IMR-90 (cell line): ENCODE data around the gene CNKSR3. TPM values are rescaled to one million over a fixed set of nuclear protein-coding genes. Genes with fewer than 3 reads are reported as not detected.

Source experiments
- ATAC-seq: fragments of 200-7000 bp; cut with Tn5 transposase; 2 replicates; pipeline ENCODE4 v1.9.1; 2020; ENCODE audit warnings: low read depth, mild to moderate bottlenecking, moderate library complexity
- BruUV-seq: library from RNA; stranded (reverse); fragments of 400-500 nt; replicated peaks from 2 replicates; lab custom pipeline; 2021; lab: Mats Ljungman, UMichigan
- CTCF ChIA-PET: fragments of 300-600 bp; formaldehyde crosslinking; extraction: SDS; loops from one replicate; lab custom pipeline; 2021; ENCODE audit warnings: antibody characterized with exemption; lab: Yijun Ruan, JAX
- POLR2A ChIA-PET: fragments of 300-600 bp; sonication (Branson Sonifier 250); formaldehyde crosslinking; loops from one replicate; lab custom pipeline; 2022; ENCODE audit warnings: antibody characterized with exemption; ENCODE audit not compliant: unreplicated experiment; lab: Charles Lee
- DNase-seq: peaks from one replicate; pipeline ENCODE4 v3.0.0; 2013
- H2AFZ ChIP-seq: replicated peaks from 2 replicates; pipeline ENCODE3; 2013; ENCODE audit warnings: low read length, mild to moderate bottlenecking; ENCODE audit not compliant: poor library complexity
- H2AK5ac ChIP-seq: 2 replicates; pipeline ENCODE4 v1.6.1; 2013; ENCODE audit warnings: low read depth, low read length, inconsistent platforms
- H2AK9ac ChIP-seq: replicated peaks from 2 replicates; pipeline ENCODE3; 2013; ENCODE audit warnings: mild to moderate bottlenecking, low read depth, low read length, moderate library complexity; ENCODE audit not compliant: poor library complexity
- H2BK120ac ChIP-seq: 2 replicates; pipeline ENCODE4 v1.6.1; 2013; ENCODE audit warnings: low read depth, low read length, inconsistent platforms
- H2BK15ac ChIP-seq: 3 replicates; pipeline ENCODE4 v1.6.1; 2013; ENCODE audit warnings: low read depth, low read length, inconsistent platforms
- H2BK20ac ChIP-seq: 2 replicates; pipeline ENCODE4 v1.6.1; 2013; ENCODE audit warnings: low read depth, mild to moderate bottlenecking, inconsistent platforms, low read length, moderate library complexity
- H2BK5ac ChIP-seq: 2 replicates; pipeline ENCODE4 v1.6.1; 2013; ENCODE audit warnings: mild to moderate bottlenecking, low read depth, low read length, inconsistent platforms; ENCODE audit not compliant: poor library complexity, severe bottlenecking
- H3K14ac ChIP-seq: replicated peaks from 2 replicates; pipeline ENCODE4 v1.6.1; 2013; ENCODE audit warnings: low read depth, low read length, inconsistent platforms
- H3K18ac ChIP-seq: 2 replicates; pipeline ENCODE4 v1.6.1; 2013; ENCODE audit warnings: low read depth, low read length, control low read depth
- H3K23ac ChIP-seq: 2 replicates; pipeline ENCODE4 v1.6.1; 2013; ENCODE audit warnings: low read depth, low read length, inconsistent platforms
- H3K27ac ChIP-seq: 2 replicates; pipeline ENCODE4 v1.5.1; 2013; ENCODE audit warnings: mild to moderate bottlenecking, control low read depth, low read length; ENCODE audit not compliant: insufficient read depth
- H3K27me3 ChIP-seq: 2 replicates; pipeline ENCODE4 v1.6.1; 2013; ENCODE audit warnings: low read length; ENCODE audit not compliant: control insufficient read depth, insufficient read depth
- H3K36me3 ChIP-seq: 2 replicates; pipeline ENCODE4 v1.6.1; 2013; ENCODE audit warnings: low read length, mixed read lengths; ENCODE audit not compliant: control insufficient read depth, insufficient read depth
- H3K4ac ChIP-seq: 2 replicates; pipeline ENCODE4 v1.6.1; 2013; ENCODE audit warnings: low read depth, low read length, inconsistent platforms
- H3K4me1 ChIP-seq: 2 replicates; pipeline ENCODE4 v1.6.1; 2013; ENCODE audit warnings: low read length, mixed read lengths; ENCODE audit not compliant: control insufficient read depth, insufficient read depth
- H3K4me2 ChIP-seq: 2 replicates; pipeline ENCODE4 v1.6.1; 2013; ENCODE audit warnings: low read depth, mild to moderate bottlenecking, control low read depth, low read length, moderate library complexity
- H3K4me3 ChIP-seq: 2 replicates; pipeline ENCODE4 v1.5.1; 2013; ENCODE audit warnings: low read depth, mild to moderate bottlenecking, control low read depth, low read length, moderate library complexity; ENCODE audit not compliant: insufficient read depth
- H3K56ac ChIP-seq: 2 replicates; pipeline ENCODE4 v1.6.1; 2013; ENCODE audit warnings: low read length, inconsistent platforms; ENCODE audit not compliant: insufficient read depth; ENCODE audit errors: extremely low read depth
- H3K79me1 ChIP-seq, 2 experiments: 2 replicates each; pipeline ENCODE4 v1.6.1; 2013; ENCODE audit warnings: low read length in 2 of 2, inconsistent platforms in 1 of 2, low read depth in 1 of 2
- H3K9ac ChIP-seq: 2 replicates; pipeline ENCODE4 v1.6.1; 2013; ENCODE audit warnings: low read depth, low read length, control low read depth
- H3K9me1 ChIP-seq: 2 replicates; pipeline ENCODE4 v1.6.1; 2013; ENCODE audit warnings: low read length, inconsistent platforms; ENCODE audit not compliant: insufficient read depth
- H3K9me3 ChIP-seq: 2 replicates; pipeline ENCODE4 v1.6.1; 2013; ENCODE audit warnings: low read length; ENCODE audit not compliant: control insufficient read depth, insufficient read depth
- H4K20me1 ChIP-seq: 2 replicates; pipeline ENCODE4 v1.6.1; 2013; ENCODE audit warnings: low read length, inconsistent platforms; ENCODE audit not compliant: insufficient read depth
- H4K5ac ChIP-seq: 2 replicates; pipeline ENCODE4 v1.6.1; 2013; ENCODE audit warnings: mild to moderate bottlenecking, low read depth, low read length, control low read depth
- H4K8ac ChIP-seq, 2 experiments: 2 replicates each; pipeline ENCODE4 v1.6.1; 2013; ENCODE audit warnings: low read depth in 2 of 2, low read length in 2 of 2, control low read depth in 1 of 2, inconsistent platforms in 1 of 2
- H4K91ac ChIP-seq: 2 replicates; pipeline ENCODE4 v1.6.1; 2013; ENCODE audit warnings: low read depth, low read length, inconsistent platforms; ENCODE audit not compliant: insufficient read depth
- BHLHE40 ChIP-seq: fragments of 150-350 bp; IDR thresholded peaks from 2 replicates; pipeline ENCODE4 v1.6.1; 2016; ENCODE audit warnings: mild to moderate bottlenecking, low read depth, low read length
- CEBPB ChIP-seq: IDR thresholded peaks from 2 replicates; pipeline ENCODE4 v1.6.1; 2012; ENCODE audit warnings: low read depth, low read length, improper control_type of control experiment
- CHD1 ChIP-seq: IDR thresholded peaks from 2 replicates; pipeline ENCODE4 v1.6.1; 2012; ENCODE audit warnings: low read depth, low read length, improper control_type of control experiment
- FOS ChIP-seq: fragments of 150-350 bp; IDR thresholded peaks from 2 replicates; pipeline ENCODE4 v1.6.1; 2016; ENCODE audit warnings: low read depth, low read length
- MAFK ChIP-seq: IDR thresholded peaks from 2 replicates; pipeline ENCODE4 v1.6.1; 2012; ENCODE audit warnings: low read depth, low read length, improper control_type of control experiment
- MAZ ChIP-seq: IDR thresholded peaks from 2 replicates; pipeline ENCODE4 v1.6.1; 2012; ENCODE audit warnings: low read depth, mild to moderate bottlenecking, low read length, improper control_type of control experiment, moderate library complexity, borderline replicate concordance
- MXI1 ChIP-seq: IDR thresholded peaks from 2 replicates; pipeline ENCODE4 v1.6.1; 2012; ENCODE audit warnings: low read depth, mild to moderate bottlenecking, low read length, moderate library complexity, borderline replicate concordance
- NFE2L2 ChIP-seq: fragments of 150-350 bp; IDR thresholded peaks from 2 replicates; pipeline ENCODE4 v1.6.1; 2016; ENCODE audit warnings: low read depth, mild to moderate bottlenecking, low read length
- POLR2A ChIP-seq: IDR thresholded peaks from 2 replicates; pipeline ENCODE4 v1.6.1; 2012; ENCODE audit warnings: mild to moderate bottlenecking, low read depth, low read length
- RAD21 ChIP-seq: IDR thresholded peaks from 2 replicates; pipeline ENCODE4 v1.6.1; 2012; ENCODE audit warnings: low read length, improper control_type of control experiment
- RCOR1 ChIP-seq: IDR thresholded peaks from 2 replicates; pipeline ENCODE4 v1.6.1; 2012; ENCODE audit warnings: mild to moderate bottlenecking, low read length, improper control_type of control experiment; ENCODE audit not compliant: insufficient replicate concordance
- RFX5 ChIP-seq: IDR thresholded peaks from 2 replicates; pipeline ENCODE4 v1.8.0; 2012; ENCODE audit warnings: low read depth, mild to moderate bottlenecking, low read length, moderate library complexity
- SMC3 ChIP-seq: fragments of 150-350 bp; IDR thresholded peaks from 2 replicates; pipeline ENCODE4 v1.6.1; 2016; ENCODE audit warnings: low read depth, mild to moderate bottlenecking, antibody characterized with exemption, low read length, moderate library complexity
- WGBS, 2 experiments: methylation state at CpG; one replicate each; pipeline versions ENCODE4 v1.1.5 to v1.1.7; 2013; ENCODE audit warnings: missing lambda C conversion rate in 2 of 2; ENCODE audit not compliant: insufficient read length in 1 of 2; ENCODE audit errors: extremely low coverage in 2 of 2; 5-methylcytosine and 5-hydroxymethylcytosine counted together
- dilution Hi-C: fragments of 300-500 bp; cut with HindIII; formaldehyde crosslinking; loops from one replicate; pipeline ENCODE4 v1.14.3; 2018; ENCODE audit warnings: low sequenced_read_pairs; ENCODE audit not compliant: unreplicated experiment
- in situ Hi-C: fragments of 300-500 bp; cut with MboI; formaldehyde crosslinking; loops from 3 replicates; pipeline ENCODE4 v1.14.3; 2019; ENCODE audit warnings: low sequenced_read_pairs, inconsistent platforms, mixed read lengths
- intact Hi-C: fragments of 100-400 bp; cut with micrococcal nuclease; formaldehyde crosslinking; loops from 2 replicates; pipeline ENCODE4 v1.10.0; 2022
- polyA plus RNA-seq, 3 experiments: library from polyadenylated mRNA; depleted of rRNA; stranded (reverse); fragments of >200 nt; gene quantifications; 2 replicates each; pipeline ENCODE4 v1.2.3, GENCODE V29; 2012; ENCODE audit warnings: low replicate concordance in 1 of 3
- total RNA-seq: library from RNA; depleted of rRNA; stranded (reverse); fragments of >200 nt; gene quantifications from 2 replicates; pipeline ENCODE4 v1.2.3, GENCODE V29; 2012
- TF ChIP-seq, protein P1 (sequence below): fragments of 150-350 bp; IDR thresholded peaks from 2 replicates; pipeline ENCODE4 v1.6.1; 2017; ENCODE audit warnings: mild to moderate bottlenecking, antibody characterized with exemption, low read length, low read depth
- TF ChIP-seq, protein P2 (sequence below): fragments of 150-350 bp; IDR thresholded peaks from 2 replicates; pipeline ENCODE4 v1.6.1; 2016; ENCODE audit warnings: low read depth, mild to moderate bottlenecking, low read length, moderate library complexity, borderline replicate concordance
- TF ChIP-seq, protein P3 (sequence below): conservative IDR thresholded peaks from 2 replicates; pipeline ENCODE4 v1.5.1; 2012; ENCODE audit warnings: mild to moderate bottlenecking, low read depth, low read length, improper control_type of control experiment

CNKSR3 gene
- total and polyA plus RNA-seq, 2 of the 4 experiments (the other 2 are of a cell fraction): 6.7 to 15.8 TPM

DNA sequence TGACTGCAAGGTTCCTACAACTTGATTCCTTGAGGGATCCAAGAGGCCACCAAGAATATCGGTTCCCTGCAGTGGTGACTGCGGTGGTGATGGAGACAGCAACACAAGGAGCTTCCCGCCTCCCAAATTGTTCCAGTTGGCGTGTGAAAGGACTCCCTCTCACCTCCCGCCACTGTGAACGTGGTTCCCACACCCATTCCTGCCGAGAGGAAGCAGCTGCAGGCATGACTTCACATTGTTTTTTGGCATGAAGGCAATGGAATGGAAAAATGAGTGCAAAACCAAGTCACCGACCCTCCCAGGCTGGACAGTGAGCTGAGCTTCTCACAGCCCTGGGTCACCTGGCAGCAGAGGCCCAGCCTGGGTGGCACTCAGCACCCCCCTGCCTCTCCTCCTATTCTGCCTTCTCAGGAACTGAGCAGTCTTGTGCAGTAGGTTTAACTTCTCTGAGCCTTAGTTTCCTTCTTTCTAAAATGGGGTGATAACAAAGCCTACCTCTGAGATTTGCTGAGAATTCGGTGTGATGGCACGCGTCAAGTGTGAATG, 75.0 kb downstream of the CNKSR3 start:
- Histone ChIP-seq H2AK9ac (no peak overlapping the region), H3K23ac (no peak overlapping the region), H2BK120ac (no peak overlapping the region), H3K4me2 (no peak overlapping the region), H2BK15ac (no peak overlapping the region), H3K36me3 (peaks cover 13% of the 10 kb centered on the region), H2AK5ac (no peak overlapping the region), H3K27me3 (no peaks in the 10 kb centered on the region), H3K56ac (no peak overlapping the region), H4K5ac (no peak overlapping the region), H2BK20ac (no peak overlapping the region), H3K4me3 (no peak overlapping the region), H4K8ac (no peak overlapping the region), H3K4me1 (peaks cover 4% of the 10 kb centered on the region), H2BK5ac (no peak overlapping the region), H3K9me1 (peaks cover 15% of the 10 kb centered on the region), H4K20me1 (no peaks in the 10 kb centered on the region), H3K4ac (no peak overlapping the region), H3K27ac (no peak overlapping the region), H2AFZ (no peak overlapping the region), H3K18ac (no peak overlapping the region), H3K14ac (no peak overlapping the region), H4K91ac (no peak overlapping the region), H3K9ac (no peak overlapping the region), H3K79me1 (peaks cover 15 to 24% of the 10 kb centered on the region in 2 experiments), H3K9me3 (no peaks in the 10 kb centered on the region)
- 100% methylated on average over 5 of the region's 11 CpGs; no CpG with 5 or more reads in 1 of the 2 experiments for WGBS, 2 experiments
- ChIA-PET POLR2A (no interaction called here), CTCF (interaction anchor here (1.2 kb wide), 1 partner anchor 65 kb away, joined by 4 read pairs; no protein-coding TSS in a partner anchor)
- dilution Hi-C loops (no loop called here), in situ Hi-C loops (no loop called here), intact Hi-C loops (no loop called here)
- DNase-seq: no peak
- BruUV-seq: no TSS peak
- TF ChIP-seq RFX5 (no peak), NFE2L2 (no peak), CHD1 (no peak), BHLHE40 (no peak), RAD21 (no peak), POLR2A (no peak), SMC3 (no peak), MXI1 (no peak), RCOR1 (no peak), MAFK (no peak), CEBPB (no peak), MAZ (no peak), FOS (no peak)
- TF ChIP-seq, protein P1, sequence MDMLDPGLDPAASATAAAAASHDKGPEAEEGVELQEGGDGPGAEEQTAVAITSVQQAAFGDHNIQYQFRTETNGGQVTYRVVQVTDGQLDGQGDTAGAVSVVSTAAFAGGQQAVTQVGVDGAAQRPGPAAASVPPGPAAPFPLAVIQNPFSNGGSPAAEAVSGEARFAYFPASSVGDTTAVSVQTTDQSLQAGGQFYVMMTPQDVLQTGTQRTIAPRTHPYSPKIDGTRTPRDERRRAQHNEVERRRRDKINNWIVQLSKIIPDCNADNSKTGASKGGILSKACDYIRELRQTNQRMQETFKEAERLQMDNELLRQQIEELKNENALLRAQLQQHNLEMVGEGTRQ: no peak
- TF ChIP-seq, protein P2, sequence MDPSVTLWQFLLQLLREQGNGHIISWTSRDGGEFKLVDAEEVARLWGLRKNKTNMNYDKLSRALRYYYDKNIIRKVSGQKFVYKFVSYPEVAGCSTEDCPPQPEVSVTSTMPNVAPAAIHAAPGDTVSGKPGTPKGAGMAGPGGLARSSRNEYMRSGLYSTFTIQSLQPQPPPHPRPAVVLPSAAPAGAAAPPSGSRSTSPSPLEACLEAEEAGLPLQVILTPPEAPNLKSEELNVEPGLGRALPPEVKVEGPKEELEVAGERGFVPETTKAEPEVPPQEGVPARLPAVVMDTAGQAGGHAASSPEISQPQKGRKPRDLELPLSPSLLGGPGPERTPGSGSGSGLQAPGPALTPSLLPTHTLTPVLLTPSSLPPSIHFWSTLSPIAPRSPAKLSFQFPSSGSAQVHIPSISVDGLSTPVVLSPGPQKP: no peak
- TF ChIP-seq, protein P3, sequence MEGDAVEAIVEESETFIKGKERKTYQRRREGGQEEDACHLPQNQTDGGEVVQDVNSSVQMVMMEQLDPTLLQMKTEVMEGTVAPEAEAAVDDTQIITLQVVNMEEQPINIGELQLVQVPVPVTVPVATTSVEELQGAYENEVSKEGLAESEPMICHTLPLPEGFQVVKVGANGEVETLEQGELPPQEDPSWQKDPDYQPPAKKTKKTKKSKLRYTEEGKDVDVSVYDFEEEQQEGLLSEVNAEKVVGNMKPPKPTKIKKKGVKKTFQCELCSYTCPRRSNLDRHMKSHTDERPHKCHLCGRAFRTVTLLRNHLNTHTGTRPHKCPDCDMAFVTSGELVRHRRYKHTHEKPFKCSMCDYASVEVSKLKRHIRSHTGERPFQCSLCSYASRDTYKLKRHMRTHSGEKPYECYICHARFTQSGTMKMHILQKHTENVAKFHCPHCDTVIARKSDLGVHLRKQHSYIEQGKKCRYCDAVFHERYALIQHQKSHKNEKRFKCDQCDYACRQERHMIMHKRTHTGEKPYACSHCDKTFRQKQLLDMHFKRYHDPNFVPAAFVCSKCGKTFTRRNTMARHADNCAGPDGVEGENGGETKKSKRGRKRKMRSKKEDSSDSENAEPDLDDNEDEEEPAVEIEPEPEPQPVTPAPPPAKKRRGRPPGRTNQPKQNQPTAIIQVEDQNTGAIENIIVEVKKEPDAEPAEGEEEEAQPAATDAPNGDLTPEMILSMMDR: no peak
- no peak for ATAC-seq
